ENCODE results near the gene CUEDC1. TPM values are rescaled to one million over a fixed set of nuclear protein-coding genes. Genes with fewer than 3 reads are reported as not detected.

Gene CUEDC1
- total RNA-seq, 1 experiment from 2014 or later: 12.2 TPM

GRCh38 chr17:57919918-57920317 lies 35.3 kb downstream of the CUEDC1 start:
- DNase-seq (ENCODE audit: extremely low read depth, low read depth): no peak

DNA sequence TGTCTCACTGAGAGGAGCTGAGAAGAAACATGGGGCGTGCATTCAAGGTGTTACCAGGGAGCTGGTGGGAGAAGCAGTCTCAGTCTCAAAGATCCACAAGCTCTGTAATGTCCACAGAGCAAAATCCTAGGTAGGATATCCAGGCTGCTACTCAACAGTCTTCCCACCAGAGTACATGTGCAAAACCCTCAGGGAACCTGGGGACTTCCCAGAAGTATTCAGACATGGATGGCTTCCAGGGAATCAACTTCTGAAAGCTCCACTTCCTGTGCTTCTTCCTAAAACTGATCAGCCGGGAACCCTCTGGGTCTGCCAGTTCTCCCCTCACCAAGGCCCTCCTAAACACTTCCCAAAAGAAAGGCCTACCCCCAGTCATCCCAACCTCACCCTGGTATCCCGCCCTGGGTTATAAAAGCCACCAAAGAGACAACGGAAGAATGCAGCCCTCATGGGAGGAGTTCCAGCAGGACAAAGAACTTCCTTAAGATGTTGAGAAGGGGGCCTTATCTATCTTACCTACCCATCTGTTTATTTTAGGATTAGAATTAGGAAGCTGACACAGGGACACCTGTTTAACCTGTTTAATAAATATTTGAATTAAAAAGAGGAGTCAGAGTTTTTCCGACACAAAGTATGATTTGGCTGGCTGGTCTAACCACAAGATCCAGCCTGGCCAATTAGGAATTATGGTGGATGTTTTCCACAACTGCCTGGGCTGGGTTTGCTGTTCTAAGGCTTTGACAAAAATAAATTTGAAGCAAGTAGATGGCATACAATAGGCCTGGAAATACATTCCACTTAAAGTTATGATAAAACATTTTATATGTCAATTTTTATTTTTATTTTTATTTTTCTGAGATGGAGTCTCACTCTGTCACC lies 37.0 kb downstream of the CUEDC1 start:
- no peak for DNase-seq (ENCODE audit: extremely low read depth, low read depth)

DNA sequence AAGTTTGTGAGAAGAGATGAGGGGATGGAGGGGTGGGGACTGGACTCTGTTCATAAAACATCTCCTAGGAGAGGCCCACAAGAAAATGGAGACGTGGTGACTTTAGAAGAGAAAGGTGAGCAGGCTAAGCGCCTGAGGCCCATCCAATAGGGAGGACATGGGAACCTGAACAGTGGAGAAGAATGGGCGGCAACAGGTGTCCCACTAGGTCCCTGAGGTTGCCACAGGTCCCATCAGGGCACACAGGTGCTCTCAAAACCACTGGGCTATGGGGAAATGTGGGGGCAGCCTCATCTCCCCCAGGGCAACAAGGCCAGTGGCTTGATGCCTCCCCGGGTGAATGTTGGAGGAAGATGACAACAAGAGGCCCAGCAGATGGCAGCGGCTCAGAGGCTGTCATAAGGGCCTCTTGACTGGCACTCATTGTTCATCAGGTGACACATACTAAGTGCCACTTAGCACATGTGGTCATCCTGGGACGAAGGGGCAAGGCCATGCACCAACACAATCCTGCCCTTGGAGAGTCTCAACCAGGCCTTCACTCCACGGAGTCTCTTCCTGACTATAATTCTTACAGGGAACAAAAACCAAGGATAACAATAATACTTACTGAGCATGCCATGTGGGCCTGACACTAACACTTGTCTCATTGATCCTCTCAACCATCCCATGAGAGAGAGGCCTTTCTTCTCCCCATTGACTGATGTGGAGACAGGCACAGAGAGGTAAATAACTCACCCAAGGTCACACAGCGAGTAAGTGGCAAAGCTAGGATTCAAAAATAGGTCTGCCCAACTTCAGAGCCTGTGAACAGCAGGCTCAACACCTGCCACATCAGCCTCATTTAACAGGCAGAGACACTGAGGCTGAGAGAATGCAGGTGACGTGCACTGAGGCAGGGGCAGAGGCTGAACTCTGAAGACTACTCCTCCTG lies 38.0 kb downstream of the CUEDC1 start:
- no peak for DNase-seq (ENCODE audit: extremely low read depth, low read depth)

GRCh38 chr17:57915985-57916757 lies 39.0 kb downstream of the CUEDC1 start:
- no peak for DNase-seq (ENCODE audit: extremely low read depth, low read depth)

GRCh38 chr17:57915544-57915943 lies 39.7 kb downstream of the CUEDC1 start:
- DNase-seq (ENCODE audit: extremely low read depth, low read depth): no peak

DNA sequence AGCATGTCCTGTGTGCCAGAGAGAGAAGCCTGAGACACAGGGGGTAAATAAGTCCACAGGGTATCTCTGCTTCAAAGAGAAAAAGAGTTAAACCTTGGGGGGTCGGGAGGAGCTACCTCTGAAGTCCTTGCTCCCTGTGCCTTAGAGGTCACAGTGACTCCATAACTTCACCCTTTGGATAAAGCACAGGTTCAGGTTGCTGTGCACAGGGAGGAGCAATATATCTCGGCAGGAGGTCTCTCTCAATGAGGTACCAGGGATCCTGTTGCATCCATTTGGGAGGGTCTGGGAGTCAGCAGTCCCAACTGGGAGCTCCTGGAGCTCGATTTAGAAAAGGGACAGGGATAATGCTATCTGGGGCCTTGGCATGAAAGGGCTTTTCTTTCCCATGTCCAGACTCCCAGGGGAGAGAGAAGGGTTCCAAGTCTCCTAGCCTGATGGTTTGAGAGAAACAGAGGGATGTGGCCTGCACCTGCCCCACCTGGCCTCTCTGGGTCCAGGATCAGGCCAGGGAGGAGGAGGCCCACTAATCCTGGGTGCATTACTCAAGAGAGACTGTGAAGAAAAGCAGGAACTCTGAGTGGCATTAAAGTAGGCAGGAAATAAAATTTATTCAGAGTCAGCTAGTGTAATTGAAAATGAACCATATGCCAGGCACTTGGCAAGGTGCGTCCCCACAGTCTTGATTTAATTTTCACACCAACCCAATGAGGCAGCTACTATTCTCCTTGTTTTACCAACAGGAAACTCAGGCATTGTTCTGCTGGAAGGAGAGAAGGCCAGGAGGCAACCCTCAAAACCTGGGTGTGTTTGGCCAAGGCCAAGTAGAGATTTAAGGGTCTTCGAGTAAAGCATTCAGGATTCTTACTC lies 40.7 kb downstream of the CUEDC1 start:
- DNase-seq (ENCODE audit: extremely low read depth, low read depth): no peak

- DNase-seq (ENCODE audit: extremely low read depth, low read depth): no peak
Observed at GRCh38 chr17:57913575-57914272, 41.5 kb downstream of the CUEDC1 start.

DNA sequence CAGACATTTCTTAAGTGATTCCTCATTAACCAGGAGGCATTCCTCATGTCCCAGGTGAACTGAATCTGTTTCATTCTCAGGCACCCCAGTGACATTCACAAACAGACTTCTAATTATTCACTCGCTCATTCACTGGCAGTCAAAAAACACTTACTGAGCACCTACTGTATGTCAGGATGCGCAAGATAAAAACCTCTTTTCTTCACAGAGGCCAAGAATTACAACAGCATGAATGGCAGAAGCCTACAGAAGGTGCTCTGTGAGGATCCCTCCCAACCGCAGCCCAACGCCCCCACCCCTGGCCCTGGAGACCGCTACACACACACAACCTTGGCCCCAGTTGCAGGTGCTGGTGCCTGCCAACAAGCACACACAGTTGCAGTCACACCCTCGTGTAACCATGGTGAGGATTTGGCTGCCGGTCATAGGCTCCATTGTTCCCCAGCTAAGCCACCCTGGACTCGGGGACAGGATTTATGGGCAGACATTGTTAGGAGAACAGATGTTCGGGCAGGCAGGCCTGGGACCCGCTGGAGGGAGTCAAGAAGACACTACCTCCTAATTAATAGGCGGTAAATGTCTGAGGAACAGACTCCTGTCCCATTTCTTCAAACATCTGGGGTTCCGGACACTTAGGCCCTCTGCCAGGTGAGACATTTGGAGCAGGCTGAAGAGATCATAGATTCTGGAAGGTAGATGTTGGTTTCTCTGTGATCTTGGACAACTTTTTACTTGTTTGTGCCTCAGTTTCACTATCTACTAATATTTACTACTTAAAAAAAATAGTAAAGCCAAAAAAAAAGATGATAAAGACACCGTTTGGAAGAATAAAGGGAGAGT lies 43.2 kb downstream of the CUEDC1 start:
- DNase-seq (ENCODE audit: extremely low read depth, low read depth): no peak

GRCh38 chr17:57910462-57911420 lies 44.5 kb downstream of the CUEDC1 start:
- DNase-seq (ENCODE audit: extremely low read depth, low read depth): no peak

- DNase-seq (ENCODE audit: extremely low read depth, low read depth): no peak
Observed at GRCh38 chr17:57909551-57909950, 45.7 kb downstream of the CUEDC1 start.

GRCh38 chr17:57908278-57908677 lies 46.9 kb downstream of the CUEDC1 start:
- DNase-seq (ENCODE audit: extremely low read depth, low read depth): no peak

- no peak for DNase-seq (ENCODE audit: extremely low read depth, low read depth)
Observed at GRCh38 chr17:57906910-57907309, 48.3 kb downstream of the CUEDC1 start.

DNA sequence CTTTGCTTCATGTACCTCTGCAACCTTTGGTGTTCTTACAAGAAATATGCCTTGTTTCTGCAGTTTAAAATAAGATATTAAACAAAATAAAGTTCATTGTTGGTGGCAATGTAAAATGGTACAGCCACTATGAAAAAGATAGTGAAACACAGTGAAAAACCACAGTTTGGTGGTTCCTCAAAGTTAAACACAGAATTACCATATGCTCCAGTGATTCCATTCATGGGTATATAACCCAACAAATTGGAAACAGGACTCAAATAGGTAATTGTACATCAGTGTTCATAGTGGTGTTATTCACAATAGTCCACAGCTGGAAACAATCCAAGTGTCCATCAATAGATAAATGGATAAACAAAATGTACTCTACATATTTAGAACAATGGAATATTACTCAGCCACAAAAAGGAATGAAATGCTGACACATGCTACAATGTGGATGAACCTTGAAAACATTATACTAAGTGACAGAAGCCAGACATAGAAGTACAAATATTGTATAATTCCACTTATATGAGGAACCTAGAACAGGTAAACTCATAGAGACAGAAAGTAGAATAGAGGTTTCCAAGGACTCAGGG lies 49.2 kb downstream of the CUEDC1 start:
- DNase-seq (ENCODE audit: extremely low read depth, low read depth): no peak

DNA sequence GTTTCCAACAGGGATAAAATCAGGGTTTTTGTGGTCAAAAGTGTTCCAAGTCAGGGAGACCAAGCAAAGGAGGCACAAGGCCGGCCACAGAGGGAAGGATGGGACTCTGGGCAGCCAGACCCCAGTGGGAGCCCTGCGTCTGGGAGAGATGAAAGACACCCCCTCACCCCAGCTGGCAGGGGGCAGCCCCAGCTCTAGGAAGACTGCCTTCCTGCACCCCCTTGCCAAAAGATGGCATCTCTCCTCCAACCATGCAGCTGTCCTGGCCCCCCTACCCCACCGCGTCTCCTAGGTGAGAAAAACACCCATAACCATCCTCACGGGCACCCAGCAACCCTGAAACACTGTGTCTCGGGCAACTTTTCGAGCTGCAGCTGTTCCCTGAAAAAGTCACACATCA lies 51.3 kb downstream of the CUEDC1 start:
- no peak for DNase-seq (ENCODE audit: extremely low read depth, low read depth)

- peak; percentile 15 for DNase-seq (ENCODE audit: extremely low read depth, low read depth)
Observed at GRCh38 chr17:57902800-57903759, 52.1 kb downstream of the CUEDC1 start.

Measured in NCI-H460 (cell line).